ENCODE results near the gene ELL2.

DNA sequence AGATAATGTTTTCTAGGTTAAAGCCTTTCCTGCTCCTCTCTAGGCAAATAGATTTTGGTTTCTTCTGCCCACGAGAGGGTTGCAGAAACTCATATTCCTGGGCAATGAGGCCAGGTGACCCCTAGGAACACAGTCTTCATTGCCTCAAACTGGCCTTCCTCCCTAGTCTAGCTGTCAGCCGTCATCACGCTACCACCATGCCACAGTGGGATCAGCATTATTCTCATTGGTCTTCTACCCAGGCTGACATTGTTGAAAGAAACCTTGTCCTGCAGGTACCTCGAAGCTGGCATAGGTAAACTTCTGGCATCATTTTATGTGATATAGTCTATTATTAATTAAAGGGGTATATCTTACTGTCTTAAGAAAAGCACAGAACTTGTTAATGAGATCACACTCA is 51.1 kb downstream of the ELL2 start:
- TF ChIP-seq RFX5 (IDR thresholded peaks at IDR 0.05; ENCODE audit: low read length), result no peak
- TF ChIP-seq, protein P1, sequence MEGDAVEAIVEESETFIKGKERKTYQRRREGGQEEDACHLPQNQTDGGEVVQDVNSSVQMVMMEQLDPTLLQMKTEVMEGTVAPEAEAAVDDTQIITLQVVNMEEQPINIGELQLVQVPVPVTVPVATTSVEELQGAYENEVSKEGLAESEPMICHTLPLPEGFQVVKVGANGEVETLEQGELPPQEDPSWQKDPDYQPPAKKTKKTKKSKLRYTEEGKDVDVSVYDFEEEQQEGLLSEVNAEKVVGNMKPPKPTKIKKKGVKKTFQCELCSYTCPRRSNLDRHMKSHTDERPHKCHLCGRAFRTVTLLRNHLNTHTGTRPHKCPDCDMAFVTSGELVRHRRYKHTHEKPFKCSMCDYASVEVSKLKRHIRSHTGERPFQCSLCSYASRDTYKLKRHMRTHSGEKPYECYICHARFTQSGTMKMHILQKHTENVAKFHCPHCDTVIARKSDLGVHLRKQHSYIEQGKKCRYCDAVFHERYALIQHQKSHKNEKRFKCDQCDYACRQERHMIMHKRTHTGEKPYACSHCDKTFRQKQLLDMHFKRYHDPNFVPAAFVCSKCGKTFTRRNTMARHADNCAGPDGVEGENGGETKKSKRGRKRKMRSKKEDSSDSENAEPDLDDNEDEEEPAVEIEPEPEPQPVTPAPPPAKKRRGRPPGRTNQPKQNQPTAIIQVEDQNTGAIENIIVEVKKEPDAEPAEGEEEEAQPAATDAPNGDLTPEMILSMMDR (IDR thresholded peaks at IDR 0.05), result no peak
- TF ChIP-seq TCF12 (IDR thresholded peaks at IDR 0.05), result no peak
- no peak for TF ChIP-seq YY1 (IDR thresholded peaks at IDR 0.05; ENCODE audit: low read depth)
- TF ChIP-seq FOSL2 (IDR thresholded peaks at IDR 0.05; ENCODE audit: borderline replicate concordance, low read depth), result no peak
- TF ChIP-seq, protein P2, sequence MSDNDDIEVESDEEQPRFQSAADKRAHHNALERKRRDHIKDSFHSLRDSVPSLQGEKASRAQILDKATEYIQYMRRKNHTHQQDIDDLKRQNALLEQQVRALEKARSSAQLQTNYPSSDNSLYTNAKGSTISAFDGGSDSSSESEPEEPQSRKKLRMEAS (IDR thresholded peaks at IDR 0.05; ENCODE audit: low read depth), result no peak
- TF ChIP-seq, protein P3, sequence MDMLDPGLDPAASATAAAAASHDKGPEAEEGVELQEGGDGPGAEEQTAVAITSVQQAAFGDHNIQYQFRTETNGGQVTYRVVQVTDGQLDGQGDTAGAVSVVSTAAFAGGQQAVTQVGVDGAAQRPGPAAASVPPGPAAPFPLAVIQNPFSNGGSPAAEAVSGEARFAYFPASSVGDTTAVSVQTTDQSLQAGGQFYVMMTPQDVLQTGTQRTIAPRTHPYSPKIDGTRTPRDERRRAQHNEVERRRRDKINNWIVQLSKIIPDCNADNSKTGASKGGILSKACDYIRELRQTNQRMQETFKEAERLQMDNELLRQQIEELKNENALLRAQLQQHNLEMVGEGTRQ (IDR thresholded peaks at IDR 0.05; ENCODE audit: borderline replicate concordance, low read depth, low read length), result no peak
- TF ChIP-seq ELF1 (IDR thresholded peaks at IDR 0.05), result no peak
- TF ChIP-seq FOXM1 (IDR thresholded peaks at IDR 0.05; ENCODE audit: low read depth), result no peak
- no peak for TF ChIP-seq EP300 (IDR thresholded peaks at IDR 0.05; ENCODE audit: borderline replicate concordance in 1 of 2, low read depth in 1 of 2, low read length in 1 of 2)
- no peak for TF ChIP-seq EZH2phosphoT487 (IDR thresholded peaks at IDR 0.05; ENCODE audit: borderline replicate concordance, low read depth)
- TF ChIP-seq TEAD4 (IDR thresholded peaks at IDR 0.05; ENCODE audit: borderline replicate concordance, insufficient read depth), result no peak
- TF ChIP-seq TAF1 (IDR thresholded peaks at IDR 0.05; ENCODE audit: borderline replicate concordance, low read depth, low read length), result no peak

All from SK-N-SH (cell line).